Measurements from ENCODE around the gene GADD45A. TPM values are rescaled to one million over a fixed set of nuclear protein-coding genes. Genes with fewer than 3 reads are reported as not detected.

Gene GADD45A
- total and polyA plus RNA-seq, 9 of the 15 experiments (the other 6 are each of a cell fraction or from before 2014, with no cell fraction given) = 21.3 to 156 (median 62.1) TPM

GRCh38 chr1:67688526-67689219 lies 3.7 kb downstream of the GADD45A start (continued):
- peak; percentile 88 for TF ChIP-seq SPI1 (IDR thresholded peaks at IDR 0.05; ENCODE audit: borderline replicate concordance, low read depth, low read length)
- TF ChIP-seq HMGXB4 (CRISPR knock-in tag; IDR thresholded peaks at IDR 0.05) = no peak
- no peak for TF ChIP-seq BRD4 (IDR thresholded peaks at IDR 0.05)
- peak; percentile 72 for TF ChIP-seq RBFOX2 (IDR thresholded peaks at IDR 0.05; ENCODE audit: low read depth, low read length)
- TF ChIP-seq ZKSCAN1 (IDR thresholded peaks at IDR 0.05; ENCODE audit: low read depth, low read length) = no peak
- no peak for TF ChIP-seq EGR1 (conservative IDR thresholded peaks at IDR 0.05)
- TF ChIP-seq, protein P1, sequence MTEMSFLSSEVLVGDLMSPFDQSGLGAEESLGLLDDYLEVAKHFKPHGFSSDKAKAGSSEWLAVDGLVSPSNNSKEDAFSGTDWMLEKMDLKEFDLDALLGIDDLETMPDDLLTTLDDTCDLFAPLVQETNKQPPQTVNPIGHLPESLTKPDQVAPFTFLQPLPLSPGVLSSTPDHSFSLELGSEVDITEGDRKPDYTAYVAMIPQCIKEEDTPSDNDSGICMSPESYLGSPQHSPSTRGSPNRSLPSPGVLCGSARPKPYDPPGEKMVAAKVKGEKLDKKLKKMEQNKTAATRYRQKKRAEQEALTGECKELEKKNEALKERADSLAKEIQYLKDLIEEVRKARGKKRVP (CRISPR knock-in tag; IDR thresholded peaks at IDR 0.05) = peak; percentile 56
- no peak for TF ChIP-seq RBM25 (IDR thresholded peaks at IDR 0.05; ENCODE audit: low read depth, low read length, severe bottlenecking)
- TF ChIP-seq BMI1 (IDR thresholded peaks at IDR 0.05; ENCODE audit: low read length) = no peak
- peak in 1 of 2 experiments; percentile 45; a peak in 2 of 4 replicates for TF ChIP-seq RAD21 (CRISPR knock-in tag; conservative IDR thresholded peaks at IDR 0.05 in 1 of 2, IDR thresholded peaks at IDR 0.05 in 1 of 2)
- peak; percentile 75 for TF ChIP-seq NEUROD1 (IDR thresholded peaks at IDR 0.05; ENCODE audit: borderline replicate concordance, low read depth, low read length, partially characterized antibody)
- TF ChIP-seq MTA1 (IDR thresholded peaks at IDR 0.05; ENCODE audit: borderline replicate concordance) = peak; percentile 81
- TF ChIP-seq NBN (IDR thresholded peaks at IDR 0.05; ENCODE audit: low read depth) = peak; percentile 93
- TF ChIP-seq CREB3 (tag; conservative IDR thresholded peaks at IDR 0.05; ENCODE audit: low read depth) = no peak
- peak; percentile 85 for TF ChIP-seq HDAC3 (IDR thresholded peaks at IDR 0.05; ENCODE audit: borderline replicate concordance, partially characterized antibody)
- TF ChIP-seq YY1 (IDR thresholded peaks at IDR 0.05; ENCODE audit: borderline replicate concordance in 1 of 3, control insufficient read depth in 1 of 3, extremely low read depth in 1 of 3, insufficient read depth in 3 of 3, insufficient read length in 1 of 3, insufficient replicate concordance in 2 of 3, low read depth in 1 of 3, low read length in 2 of 3) = peak in 1 of 3 experiments; percentile 44
- peak; percentile 80; the same call in 1 of the 2 replicates for TF ChIP-seq TFAP4 (CRISPR knock-in tag; IDR thresholded peaks at IDR 0.05; ENCODE audit: borderline replicate concordance)
- TF ChIP-seq, protein P2, sequence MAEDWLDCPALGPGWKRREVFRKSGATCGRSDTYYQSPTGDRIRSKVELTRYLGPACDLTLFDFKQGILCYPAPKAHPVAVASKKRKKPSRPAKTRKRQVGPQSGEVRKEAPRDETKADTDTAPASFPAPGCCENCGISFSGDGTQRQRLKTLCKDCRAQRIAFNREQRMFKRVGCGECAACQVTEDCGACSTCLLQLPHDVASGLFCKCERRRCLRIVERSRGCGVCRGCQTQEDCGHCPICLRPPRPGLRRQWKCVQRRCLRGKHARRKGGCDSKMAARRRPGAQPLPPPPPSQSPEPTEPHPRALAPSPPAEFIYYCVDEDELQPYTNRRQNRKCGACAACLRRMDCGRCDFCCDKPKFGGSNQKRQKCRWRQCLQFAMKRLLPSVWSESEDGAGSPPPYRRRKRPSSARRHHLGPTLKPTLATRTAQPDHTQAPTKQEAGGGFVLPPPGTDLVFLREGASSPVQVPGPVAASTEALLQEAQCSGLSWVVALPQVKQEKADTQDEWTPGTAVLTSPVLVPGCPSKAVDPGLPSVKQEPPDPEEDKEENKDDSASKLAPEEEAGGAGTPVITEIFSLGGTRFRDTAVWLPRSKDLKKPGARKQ (CRISPR knock-in tag; IDR thresholded peaks at IDR 0.05) = no peak
- TF ChIP-seq SIN3B (IDR thresholded peaks at IDR 0.05; ENCODE audit: low read depth) = no peak
- peak; percentile 94 for TF ChIP-seq TAL1 (IDR thresholded peaks at IDR 0.05)
- peak; percentile 41; the same call in 1 of the 2 replicates for TF ChIP-seq ESRRA (IDR thresholded peaks at IDR 0.05; ENCODE audit: borderline replicate concordance, low read depth)
